H1 (cell line): ENCODE measurements around the gene LAMA3. TPM values are rescaled to one million over a fixed set of nuclear protein-coding genes. Genes with fewer than 3 reads are reported as not detected.

ENCODE experiments used
- CTCF ChIA-PET: fragments of 300-600 bp; sonication (Branson Sonifier 250); formaldehyde crosslinking; loops from one replicate; lab custom pipeline; 2021; ENCODE audit not compliant: partially characterized antibody; lab: Charles Lee
- POLR2A ChIA-PET: fragments of 300-600 bp; sonication (Branson Sonifier 250); formaldehyde crosslinking; loops from one replicate; lab custom pipeline; 2021; ENCODE audit warnings: inconsistent platforms; ENCODE audit not compliant: partially characterized antibody; lab: Charles Lee
- DNase-seq, 2 experiments: peaks; one replicate each; pipeline versions ENCODE4 v3.0.0 to v3.0.0-alpha.2; 2010 to 2022; ENCODE audit warnings: low spot score in 2 of 2, low read depth in 1 of 2, mixed read lengths in 1 of 2
- FAIRE-seq: peaks from 2 replicates; lab custom pipeline; 2011; peaks lifted over from hg19 to GRCh38; lab: Jason Lieb, UNC
- H2AFZ ChIP-seq: 2 replicates; pipeline ENCODE4 v1.8.1; 2012; ENCODE audit warnings: low read length, inconsistent platforms
- H2AK5ac ChIP-seq: 2 replicates; pipeline ENCODE4 v1.6.1; 2013; ENCODE audit warnings: low read depth, low read length
- H2BK120ac ChIP-seq: replicated peaks from 2 replicates; pipeline ENCODE3; 2013; ENCODE audit warnings: low read depth, low read length, inconsistent platforms
- H2BK12ac ChIP-seq: 2 replicates; pipeline ENCODE4 v1.6.1; 2013; ENCODE audit warnings: low read depth, low read length
- H2BK15ac ChIP-seq: 2 replicates; pipeline ENCODE4 v1.6.1; 2013; ENCODE audit warnings: low read length
- H2BK20ac ChIP-seq: 2 replicates; pipeline ENCODE4 v1.6.1; 2013; ENCODE audit warnings: low read length
- H2BK5ac ChIP-seq: 2 replicates; pipeline ENCODE4 v1.6.1; 2013; ENCODE audit warnings: low read depth, low read length
- H3K14ac ChIP-seq: 2 replicates; pipeline ENCODE4 v1.6.1; 2013; ENCODE audit warnings: inconsistent platforms; ENCODE audit not compliant: insufficient read length
- H3K18ac ChIP-seq: 2 replicates; pipeline ENCODE4 v1.6.1; 2013; ENCODE audit warnings: low read length; ENCODE audit errors: extremely low read depth
- H3K23ac ChIP-seq: 2 replicates; pipeline ENCODE4 v1.6.1; 2013; ENCODE audit warnings: inconsistent platforms; ENCODE audit not compliant: insufficient read length
- H3K23me2 ChIP-seq: 2 replicates; pipeline ENCODE4 v1.6.1; 2013; ENCODE audit warnings: low read depth, low read length
- H3K27ac ChIP-seq: 2 replicates; pipeline ENCODE4 v1.6.1; 2011; ENCODE audit warnings: low read depth, low read length, inconsistent platforms
- H3K27me3 ChIP-seq, 4 experiments: replicated peaks in 1 of 4; 1 replicate in 1 of 4; 2 replicates in 3 of 4; pipeline versions ENCODE4 v1.6.1 to v1.8.1; 2011 to 2013; ENCODE audit warnings: low read length in 3 of 4, mild to moderate bottlenecking in 3 of 4, inconsistent platforms in 2 of 4, mixed read lengths in 2 of 4, moderate library complexity in 1 of 4; ENCODE audit not compliant: control insufficient read depth in 3 of 4, insufficient read depth in 3 of 4; ENCODE audit errors: extremely low read depth in 1 of 4
- H3K36me3 ChIP-seq, 4 experiments: 2 replicates each; pipeline versions ENCODE4 v1.6.1 to v1.8.1; 2011 to 2013; ENCODE audit warnings: mild to moderate bottlenecking in 4 of 4, low read length in 3 of 4, moderate library complexity in 2 of 4, control low read depth in 1 of 4, inconsistent platforms in 1 of 4; ENCODE audit not compliant: insufficient read depth in 4 of 4, control insufficient read depth in 2 of 4
- H3K4ac ChIP-seq: replicated peaks from 2 replicates; pipeline ENCODE3; 2013; ENCODE audit warnings: low read length, low read depth, mixed read lengths, inconsistent platforms; ENCODE audit not compliant: insufficient read length
- H3K4me1 ChIP-seq, 4 experiments: replicated peaks in 1 of 4; 1 replicate in 1 of 4; 2 replicates in 3 of 4; pipeline versions ENCODE4 v1.6.1 to v1.8.1; 2011 to 2013; ENCODE audit warnings: low read length in 3 of 4, inconsistent platforms in 2 of 4, mixed read lengths in 1 of 4; ENCODE audit not compliant: insufficient read depth in 4 of 4, control insufficient read depth in 3 of 4
- H3K4me2 ChIP-seq, 2 experiments: 2 replicates each; pipeline versions ENCODE4 v1.6.1 to v1.8.1; 2011 to 2013; ENCODE audit warnings: low read depth in 2 of 2, low read length in 2 of 2, control low read depth in 1 of 2, inconsistent platforms in 1 of 2, mild to moderate bottlenecking in 1 of 2; ENCODE audit not compliant: insufficient read depth in 1 of 2
- H3K4me3 ChIP-seq, 4 experiments: fragments of 200-600, 300-600 bp in 1 of 4; sonication (generic), shearing (Covaris generic), sonication (Bioruptor Twin) in 1 of 4; 2 replicates each; pipeline versions ENCODE4 v1.5.1 to v1.8.1; 2011 to 2016; ENCODE audit warnings: low read length in 4 of 4, low read depth in 3 of 4, control low read depth in 2 of 4, inconsistent platforms in 2 of 4, mild to moderate bottlenecking in 2 of 4, mixed read lengths in 1 of 4, moderate library complexity in 1 of 4; ENCODE audit not compliant: insufficient read depth in 2 of 4; ENCODE audit errors: extremely low read depth in 1 of 4
- H3K56ac ChIP-seq: replicated peaks from 2 replicates; pipeline ENCODE3; 2013; ENCODE audit warnings: low read depth, mild to moderate bottlenecking, mixed read lengths, low read length, inconsistent platforms; ENCODE audit not compliant: insufficient read length
- H3K79me1 ChIP-seq: 2 replicates; pipeline ENCODE4 v1.6.1; 2013; ENCODE audit warnings: low read depth, low read length, control low read depth
- H3K79me2 ChIP-seq, 2 experiments: 2 replicates each; pipeline versions ENCODE4 v1.6.1 to v1.8.1; 2012 to 2013; ENCODE audit warnings: low read length in 2 of 2, mild to moderate bottlenecking in 2 of 2, inconsistent platforms in 1 of 2; ENCODE audit not compliant: insufficient read depth in 2 of 2, control insufficient read depth in 1 of 2
- H3K9ac ChIP-seq, 4 experiments: replicated peaks in 1 of 4; 1 replicate in 1 of 4; 2 replicates in 3 of 4; pipeline versions ENCODE4 v1.6.1 to v1.8.1; 2011 to 2013; ENCODE audit warnings: low read depth in 3 of 4, low read length in 3 of 4, control low read depth in 2 of 4, mild to moderate bottlenecking in 2 of 4, moderate library complexity in 2 of 4, inconsistent platforms in 1 of 4; ENCODE audit errors: extremely low read depth in 1 of 4
- H3K9me3 ChIP-seq, 2 experiments: 2 replicates each; pipeline versions ENCODE4 v1.6.1 to v1.8.1; 2012 to 2013; ENCODE audit warnings: mild to moderate bottlenecking in 2 of 2, moderate library complexity in 2 of 2, control low read depth in 1 of 2, inconsistent platforms in 1 of 2, low read depth in 1 of 2, low read length in 1 of 2, mixed read lengths in 1 of 2; ENCODE audit not compliant: insufficient read depth in 2 of 2
- H4K20me1 ChIP-seq, 2 experiments: replicated peaks in 1 of 2; 2 replicates each; pipeline versions ENCODE3 to v1.8.1; 2011 to 2013; ENCODE audit warnings: inconsistent platforms in 2 of 2, low read length in 2 of 2, mild to moderate bottlenecking in 1 of 2; ENCODE audit not compliant: insufficient read depth in 2 of 2, control insufficient read depth in 1 of 2
- H4K5ac ChIP-seq: 2 replicates; pipeline ENCODE4 v1.6.1; 2013; ENCODE audit warnings: low read length, low read depth, mixed read lengths, inconsistent platforms; ENCODE audit not compliant: insufficient read length
- H4K8ac ChIP-seq: 2 replicates; pipeline ENCODE4 v1.8.0; 2013; ENCODE audit warnings: mild to moderate bottlenecking, moderate library complexity, low read length, inconsistent platforms; ENCODE audit not compliant: insufficient read depth; ENCODE audit errors: extremely low read depth
- H4K91ac ChIP-seq: replicated peaks from 2 replicates; pipeline ENCODE3; 2013; ENCODE audit warnings: low read length, mixed read lengths, inconsistent platforms; ENCODE audit not compliant: insufficient read length
- CBX5 ChIP-seq: fragments of 300-800, 300-1000 bp; sonication (generic); IDR thresholded peaks from 2 replicates; pipeline ENCODE4 v1.7.1; 2016; ENCODE audit warnings: antibody characterized with exemption, low read length, low read depth
- EGR1 ChIP-seq: IDR thresholded peaks from 2 replicates; pipeline ENCODE4 v1.6.1; 2011; ENCODE audit warnings: low read depth, low read length, borderline replicate concordance
- RAD21 ChIP-seq, 2 experiments: IDR thresholded peaks in 1 of 2; conservative IDR thresholded peaks in 1 of 2; 2 replicates each; pipeline ENCODE4 v1.6.1; 2011; ENCODE audit warnings: low read depth in 2 of 2, low read length in 2 of 2, improper control_type of control experiment in 1 of 2, inconsistent platforms in 1 of 2, mild to moderate bottlenecking in 1 of 2, moderate library complexity in 1 of 2
- RBBP5 ChIP-seq: IDR thresholded peaks from 2 replicates; pipeline ENCODE4 v1.7.1; 2012; ENCODE audit warnings: low read depth, mild to moderate bottlenecking, inconsistent platforms, low read length, moderate library complexity, borderline replicate concordance
- WGBS, 2 experiments: shearing (Covaris generic) in 1 of 2; methylation state at CpG; one replicate each; pipeline versions ENCODE4 v1.1.6 to v1.1.7; 2013 to 2015; ENCODE audit warnings: low lambda C conversion rate in 2 of 2, mixed read lengths in 2 of 2, inconsistent platforms in 1 of 2, low coverage in 1 of 2, missing lambda C conversion rate in 1 of 2; ENCODE audit not compliant: insufficient replicate concordance in 2 of 2, insufficient coverage in 1 of 2, insufficient read length in 1 of 2; ENCODE audit errors: extremely low coverage in 1 of 2, missing lambda C conversion rate in 1 of 2; 5-methylcytosine and 5-hydroxymethylcytosine counted together
- polyA plus RNA-seq, 7 experiments: library from polyadenylated mRNA; depleted of rRNA in 3 of 7; stranded (reverse) in 5 of 7; unstranded in 2 of 7; fragments of >200 nt in 5 of 7; fragments of 200-250 nt in 2 of 7; gene quantifications; 1 replicate in 5 of 7; 2 replicates in 1 of 7; 4 replicates in 1 of 7; pipeline versions ENCODE4 v1.2.1 to v1.2.3, GENCODE V29; 2011 to 2013; ENCODE audit warnings: missing spikeins in 2 of 7, mixed read lengths in 2 of 7
- total RNA-seq: library from RNA; stranded (reverse); fragmentation: NEBNext Ultra II Directional; extraction: Animal tissue kit (Norgen Biotek cat#: 25700); gene quantifications from 2 replicates; pipeline ENCODE4 v1.2.1, GENCODE V29; 2021
- TF ChIP-seq, protein P1 (sequence below), 3 experiments: IDR thresholded peaks; 1 replicate in 2 of 3; 2 replicates in 1 of 3; pipeline versions ENCODE4 v1.5.1 to v1.6.1; 2011; ENCODE audit warnings: low read length in 3 of 3, mild to moderate bottlenecking in 3 of 3, inconsistent platforms in 2 of 3, low read depth in 1 of 3, moderate library complexity in 1 of 3; ENCODE audit not compliant: insufficient read depth in 1 of 3; ENCODE audit errors: control extremely low read depth in 1 of 3

Gene LAMA3
- total and polyA plus RNA-seq, 2 of the 8 experiments (the other 6 are each of a cell fraction or from before 2014, with no cell fraction given) = 0.76 to 5.0 TPM

DNA sequence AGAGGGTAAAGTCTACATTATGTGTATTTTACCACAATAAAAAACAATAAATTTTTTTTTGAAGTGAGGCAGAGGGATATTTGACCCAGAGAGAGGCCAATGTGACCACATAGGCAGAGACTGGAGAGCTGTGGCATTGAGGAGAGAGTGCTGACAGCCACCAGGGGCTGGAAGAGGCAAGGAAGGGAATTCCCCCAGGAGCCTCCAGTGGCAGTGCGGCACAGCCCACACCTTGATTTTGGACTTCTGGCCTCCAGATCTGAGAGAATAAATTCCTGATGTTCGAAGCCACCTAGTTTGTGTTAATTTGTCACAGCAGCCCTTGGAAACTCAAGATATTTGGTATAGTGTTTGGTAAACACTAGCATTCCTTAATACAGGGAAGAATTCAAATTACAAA, 49.2 kb upstream of the LAMA3 start:
- H3K27me3 ChIP-seq = no peaks in the 10 kb centered on the region
- H2BK20ac ChIP-seq = no peak overlapping the region
- no peak overlapping the region for H3K23ac ChIP-seq
- no peaks in the 10 kb centered on the region for H4K20me1 ChIP-seq
- H3K27ac ChIP-seq = no peak overlapping the region
- H3K4me3 ChIP-seq = no peak overlapping the region
- no peak for TF ChIP-seq RBBP5
- no peak for TF ChIP-seq CBX5
- peak; percentile 24 to 37; a peak in 3 of 4 replicates for TF ChIP-seq RAD21 (IDR thresholded peaks at IDR 0.05 in 1 of 2, conservative IDR thresholded peaks at IDR 0.05 in 1 of 2; ENCODE audit: low read depth in 2 of 2, low read length in 2 of 2)
- no peak for TF ChIP-seq EGR1
- TF ChIP-seq, protein P1, sequence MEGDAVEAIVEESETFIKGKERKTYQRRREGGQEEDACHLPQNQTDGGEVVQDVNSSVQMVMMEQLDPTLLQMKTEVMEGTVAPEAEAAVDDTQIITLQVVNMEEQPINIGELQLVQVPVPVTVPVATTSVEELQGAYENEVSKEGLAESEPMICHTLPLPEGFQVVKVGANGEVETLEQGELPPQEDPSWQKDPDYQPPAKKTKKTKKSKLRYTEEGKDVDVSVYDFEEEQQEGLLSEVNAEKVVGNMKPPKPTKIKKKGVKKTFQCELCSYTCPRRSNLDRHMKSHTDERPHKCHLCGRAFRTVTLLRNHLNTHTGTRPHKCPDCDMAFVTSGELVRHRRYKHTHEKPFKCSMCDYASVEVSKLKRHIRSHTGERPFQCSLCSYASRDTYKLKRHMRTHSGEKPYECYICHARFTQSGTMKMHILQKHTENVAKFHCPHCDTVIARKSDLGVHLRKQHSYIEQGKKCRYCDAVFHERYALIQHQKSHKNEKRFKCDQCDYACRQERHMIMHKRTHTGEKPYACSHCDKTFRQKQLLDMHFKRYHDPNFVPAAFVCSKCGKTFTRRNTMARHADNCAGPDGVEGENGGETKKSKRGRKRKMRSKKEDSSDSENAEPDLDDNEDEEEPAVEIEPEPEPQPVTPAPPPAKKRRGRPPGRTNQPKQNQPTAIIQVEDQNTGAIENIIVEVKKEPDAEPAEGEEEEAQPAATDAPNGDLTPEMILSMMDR (IDR thresholded peaks at IDR 0.05; ENCODE audit: control extremely low read depth in 1 of 3, insufficient read depth in 1 of 3, low read depth in 1 of 3, low read length in 3 of 3) = peak; percentile 45 to 49 (median 45)
- H3K4me1 ChIP-seq = peaks cover 0 to 5% (median 1%) of the 10 kb centered on the region in 4 experiments; a peak in 2 of 7 replicates
- H4K91ac ChIP-seq = no peak overlapping the region
- H3K9me3 ChIP-seq = no peaks in the 10 kb centered on the region
- H3K9ac ChIP-seq = no peak overlapping the region
- H2AK5ac ChIP-seq = no peak overlapping the region
- CTCF ChIA-PET = interaction anchor here (0.6 to 4.8 kb wide), 7 partner anchors 8 to 279 kb away, joined by 3 to 27 read pairs (median 4); no protein-coding TSS in a partner anchor
- H2BK120ac ChIP-seq = no peak overlapping the region
- no peak overlapping the region for H4K5ac ChIP-seq
- H3K79me1 ChIP-seq = no peaks in the 10 kb centered on the region
- no peak for FAIRE-seq
- no peak overlapping the region for H2AFZ ChIP-seq
- WGBS, 2 experiments = 87% methylated on average over 2 of the region's 2 CpGs; no CpG with 5 or more reads in 1 of the 2 experiments
- H3K56ac ChIP-seq = no peak overlapping the region
- H3K79me2 ChIP-seq = no peaks in the 10 kb centered on the region
- H3K4ac ChIP-seq = no peak overlapping the region
- no peaks in the 10 kb centered on the region for H3K23me2 ChIP-seq
- no peak overlapping the region for H2BK12ac ChIP-seq
- H3K18ac ChIP-seq = no peak overlapping the region
- POLR2A ChIA-PET = interaction anchor here (0.6 kb wide), 1 partner anchor 8 kb away, joined by 4 read pairs; no protein-coding TSS in a partner anchor
- no peaks in the 10 kb centered on the region for H3K36me3 ChIP-seq
- H2BK15ac ChIP-seq = no peak overlapping the region
- no peak overlapping the region for H3K4me2 ChIP-seq
- no peak overlapping the region for H2BK5ac ChIP-seq
- DNase-seq = no peak
- H3K14ac ChIP-seq = no peak overlapping the region
- H4K8ac ChIP-seq = no peak overlapping the region
